Upper lobe of right lung (tissue), 1 donor: ENCODE data around the gene DLD. TPM values are rescaled to one million over a fixed set of nuclear protein-coding genes. Genes with fewer than 3 reads are reported as not detected.

Source experiments
- ATAC-seq: fragments of 200-7000 bp; cut with Tn5 transposase; one replicate; pipeline ENCODE4 v1.9.1; 2020; ENCODE audit warnings: mild to moderate bottlenecking, moderate library complexity
- DNase-seq: peaks from one replicate; pipeline ENCODE4 v3.0.0-alpha.2; 2020
- H3K27ac ChIP-seq: fragments of 200-600 bp; one replicate; pipeline ENCODE4 v1.8.0; 2022
- H3K27me3 ChIP-seq: fragments of 200-600 bp; one replicate; pipeline ENCODE4 v1.8.0; 2022; ENCODE audit warnings: mild to moderate bottlenecking
- H3K36me3 ChIP-seq: fragments of 200-600 bp; one replicate; pipeline ENCODE4 v1.8.0; 2022
- H3K4me1 ChIP-seq: fragments of 200-600 bp; one replicate; pipeline ENCODE4 v1.8.0; 2022
- H3K4me3 ChIP-seq: fragments of 200-600 bp; one replicate; pipeline ENCODE4 v1.8.0; 2022; ENCODE audit warnings: mild to moderate bottlenecking
- H3K9me3 ChIP-seq: fragments of 200-600 bp; one replicate; pipeline ENCODE4 v1.8.0; 2022
- intact Hi-C: fragments of 100-400 bp; cut with DNase I; formaldehyde crosslinking; loops from one replicate; pipeline ENCODE4 v1.11.0; 2022
- total RNA-seq: library from RNA; stranded (reverse); fragmentation: NEBNext Ultra II Directional; extraction: Animal tissue kit (Norgen Biotek cat#: 25700); gene quantifications from one replicate; pipeline ENCODE4 v1.2.1, GENCODE V29; 2021
- TF ChIP-seq, protein P1 (sequence below): fragments of 200-600 bp; IDR thresholded peaks from one replicate; pipeline ENCODE4 v1.8.0; 2022; ENCODE audit warnings: antibody characterized with exemption
- donor health status: DM: no; HTN: yes; CAD: no; lungs with severe emphysema.

DLD gene
- total RNA-seq, 1 donor from 2014 or later = 65.6 TPM

DNA sequence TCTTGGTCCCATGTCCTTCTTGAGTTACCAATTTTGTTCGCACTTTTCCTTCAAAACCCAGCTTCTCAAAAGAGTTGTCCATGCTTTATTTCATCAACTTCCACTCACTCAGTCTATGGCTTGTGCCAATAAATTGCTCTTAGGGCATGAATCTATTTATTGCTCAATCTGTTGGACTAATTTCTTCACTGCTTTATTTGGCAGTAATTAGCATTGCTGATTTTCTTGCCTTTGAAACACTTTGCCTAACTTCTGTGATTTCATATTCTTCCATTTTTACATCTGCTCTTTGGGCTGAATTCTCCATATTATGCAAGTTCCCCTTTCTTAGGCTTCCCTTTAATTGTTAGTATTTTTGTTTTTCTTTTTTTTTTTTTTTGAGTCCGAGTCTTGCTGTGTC, 16.8 kb downstream of the DLD start:
- Histone ChIP-seq H3K27me3 (no peaks in the 10 kb centered on the region), H3K36me3 (peaks cover 78% of the 10 kb centered on the region), H3K9me3 (no peaks in the 10 kb centered on the region), H3K4me1 (peaks cover 7% of the 10 kb centered on the region), H3K27ac (peak overlapping the region; percentile 5), H3K4me3 (no peak overlapping the region)
- intact Hi-C loops = no loop called here
- DNase-seq (no peak), ATAC-seq (peak; percentile 49)
- TF ChIP-seq, protein P1, sequence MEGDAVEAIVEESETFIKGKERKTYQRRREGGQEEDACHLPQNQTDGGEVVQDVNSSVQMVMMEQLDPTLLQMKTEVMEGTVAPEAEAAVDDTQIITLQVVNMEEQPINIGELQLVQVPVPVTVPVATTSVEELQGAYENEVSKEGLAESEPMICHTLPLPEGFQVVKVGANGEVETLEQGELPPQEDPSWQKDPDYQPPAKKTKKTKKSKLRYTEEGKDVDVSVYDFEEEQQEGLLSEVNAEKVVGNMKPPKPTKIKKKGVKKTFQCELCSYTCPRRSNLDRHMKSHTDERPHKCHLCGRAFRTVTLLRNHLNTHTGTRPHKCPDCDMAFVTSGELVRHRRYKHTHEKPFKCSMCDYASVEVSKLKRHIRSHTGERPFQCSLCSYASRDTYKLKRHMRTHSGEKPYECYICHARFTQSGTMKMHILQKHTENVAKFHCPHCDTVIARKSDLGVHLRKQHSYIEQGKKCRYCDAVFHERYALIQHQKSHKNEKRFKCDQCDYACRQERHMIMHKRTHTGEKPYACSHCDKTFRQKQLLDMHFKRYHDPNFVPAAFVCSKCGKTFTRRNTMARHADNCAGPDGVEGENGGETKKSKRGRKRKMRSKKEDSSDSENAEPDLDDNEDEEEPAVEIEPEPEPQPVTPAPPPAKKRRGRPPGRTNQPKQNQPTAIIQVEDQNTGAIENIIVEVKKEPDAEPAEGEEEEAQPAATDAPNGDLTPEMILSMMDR = no peak

DNA sequence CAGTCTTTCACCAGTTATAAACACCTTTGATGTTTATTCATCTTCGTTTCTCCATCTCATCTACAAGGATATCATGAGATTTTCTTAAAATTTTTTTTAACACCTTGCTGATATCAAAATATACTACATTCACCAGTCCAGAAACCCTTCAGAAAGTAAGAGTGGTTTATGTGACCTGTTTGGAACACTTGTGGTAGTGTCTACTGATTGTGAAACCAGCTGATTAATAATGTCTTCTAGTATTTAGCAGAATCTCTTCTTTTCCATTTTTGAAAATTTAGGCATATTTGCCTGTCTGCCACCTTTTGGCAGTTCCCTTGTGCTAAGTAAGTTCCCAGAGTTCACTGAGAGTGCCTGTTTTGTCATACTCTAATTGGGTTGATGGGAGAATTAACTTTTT, 18.5 kb downstream of the DLD start:
- Histone ChIP-seq H3K4me1 (peaks cover 4% of the 10 kb centered on the region), H3K27me3 (no peaks in the 10 kb centered on the region), H3K36me3 (peaks cover 71% of the 10 kb centered on the region), H3K4me3 (no peak overlapping the region), H3K27ac (no peak overlapping the region), H3K9me3 (no peaks in the 10 kb centered on the region)
- DNase-seq = no peak
- intact Hi-C loops = no loop called here
- TF ChIP-seq, protein P1 = no peak
- ATAC-seq = no peak

DNA sequence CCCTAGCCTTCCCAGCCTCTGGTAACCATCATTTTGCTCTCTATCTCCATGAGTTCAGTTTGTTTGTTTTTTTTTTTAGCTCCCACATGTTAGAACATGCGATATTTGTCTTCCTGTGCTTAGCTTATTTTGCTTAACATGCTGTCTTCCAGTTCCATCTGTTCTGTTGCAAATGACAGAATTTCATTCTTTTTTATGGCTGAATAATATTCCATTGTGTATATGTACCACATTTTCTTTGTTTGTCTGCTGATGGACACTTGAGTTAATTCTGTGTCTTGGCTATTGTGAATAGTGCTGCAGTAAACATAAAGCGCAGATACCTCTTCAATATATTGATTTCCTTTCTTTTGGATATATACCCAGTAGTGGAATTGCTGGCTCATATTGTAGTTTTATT, 21.0 kb downstream of the DLD start:
- H3K27me3 ChIP-seq = no peaks in the 10 kb centered on the region
- TF ChIP-seq, protein P1 = no peak
- no peak for ATAC-seq
- no peaks in the 10 kb centered on the region for H3K9me3 ChIP-seq
- no peak overlapping the region for H3K27ac ChIP-seq
- H3K4me3 ChIP-seq = no peak overlapping the region
- DNase-seq = no peak
- peaks cover 4% of the 10 kb centered on the region for H3K4me1 ChIP-seq
- intact Hi-C loops = no loop called here
- H3K36me3 ChIP-seq = peaks cover 62% of the 10 kb centered on the region

DNA sequence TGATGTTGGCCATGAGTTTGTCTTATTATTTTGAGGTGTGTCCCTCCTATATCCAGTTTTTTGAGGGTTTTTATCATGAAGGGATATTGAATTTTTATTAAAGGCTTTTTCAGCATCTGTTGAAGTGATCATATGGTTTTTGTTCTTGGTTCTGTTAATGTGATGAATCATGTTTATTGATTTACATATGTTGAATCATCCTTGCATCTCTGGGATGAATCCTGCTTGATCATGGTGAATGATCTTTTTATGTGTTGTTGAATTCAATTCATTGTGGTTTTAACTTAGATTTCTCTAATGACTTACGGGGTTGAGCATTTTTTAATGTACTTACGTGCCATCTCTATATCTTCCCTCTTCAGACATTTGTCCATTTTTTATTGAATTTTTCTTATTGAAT, 22.9 kb downstream of the DLD start:
- DNase-seq (no peak), ATAC-seq (no peak)
- H3K27ac ChIP-seq = no peak overlapping the region
- no peaks in the 10 kb centered on the region for H3K27me3 ChIP-seq
- H3K4me3 ChIP-seq = no peak overlapping the region
- TF ChIP-seq, protein P1 = no peak
- intact Hi-C loops = no loop called here
- H3K36me3 ChIP-seq = peaks cover 67% of the 10 kb centered on the region
- H3K4me1 ChIP-seq = no peaks in the 10 kb centered on the region
- no peaks in the 10 kb centered on the region for H3K9me3 ChIP-seq

DNA sequence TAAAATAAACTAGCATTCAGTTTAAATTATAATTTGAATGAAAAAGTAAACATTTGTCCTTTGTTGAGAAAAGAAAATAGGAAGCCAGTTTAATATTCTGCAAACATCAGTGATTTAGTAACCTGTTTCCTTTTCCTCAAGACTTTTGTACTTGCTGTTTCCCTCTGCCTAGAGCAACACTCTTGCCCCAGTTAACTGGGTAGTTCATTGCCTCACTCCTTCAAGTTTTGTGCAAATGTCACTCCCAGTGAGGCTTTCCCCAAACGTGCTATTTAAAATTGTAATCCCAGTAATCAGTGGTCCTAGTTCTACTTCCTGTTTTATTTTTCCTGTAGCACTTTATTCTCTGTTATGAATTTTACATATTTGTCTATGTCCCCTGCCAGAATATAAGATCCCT, 23.8 kb downstream of the DLD start:
- TF ChIP-seq, protein P1 = no peak
- Histone ChIP-seq H3K27ac (no peak overlapping the region), H3K27me3 (no peaks in the 10 kb centered on the region), H3K4me3 (no peak overlapping the region), H3K36me3 (peaks cover 67% of the 10 kb centered on the region), H3K9me3 (no peaks in the 10 kb centered on the region), H3K4me1 (no peaks in the 10 kb centered on the region)
- ATAC-seq = peak; percentile 78
- DNase-seq = no peak
- intact Hi-C loops = no loop called here

DNA sequence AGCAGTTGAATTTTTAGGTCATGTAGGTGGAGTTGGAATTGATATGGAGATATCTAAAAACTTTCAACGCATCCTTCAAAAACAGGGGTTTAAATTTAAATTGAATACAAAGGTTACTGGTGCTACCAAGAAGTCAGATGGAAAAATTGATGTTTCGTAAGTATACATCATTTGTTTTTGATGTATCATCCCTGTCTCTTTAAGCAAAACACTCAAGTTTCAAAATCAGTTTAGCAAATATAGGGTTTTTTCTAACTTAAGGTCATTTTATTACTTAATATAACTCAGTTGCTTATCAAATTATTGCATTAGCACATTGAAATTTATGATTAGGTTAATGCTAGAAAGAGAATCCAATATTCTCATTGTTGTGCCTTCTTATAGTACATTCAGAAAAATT, 24.6 kb downstream of the DLD start:
- peaks cover 68% of the 10 kb centered on the region for H3K36me3 ChIP-seq
- no peaks in the 10 kb centered on the region for H3K9me3 ChIP-seq

More for the DNA sequence above, 24.6 kb downstream of the DLD start:
- ATAC-seq = no peak
- TF ChIP-seq, protein P1 = no peak
- no peak overlapping the region for H3K27ac ChIP-seq
- intact Hi-C loops = no loop called here
- no peaks in the 10 kb centered on the region for H3K27me3 ChIP-seq
- no peaks in the 10 kb centered on the region for H3K4me1 ChIP-seq
- H3K4me3 ChIP-seq = no peak overlapping the region
- no peak for DNase-seq
